GM12878 (cell line): ENCODE measurements around the gene CD83. TPM values are rescaled to one million over a fixed set of nuclear protein-coding genes. Genes with fewer than 3 reads are reported as not detected.
A peak's percentile ranks its signal among the peaks of the same experiment; 100 is the strongest.

Experiments used
- BCL11A ChIP-seq: IDR thresholded peaks from 2 replicates; pipeline ENCODE4 v1.6.1; 2011; ENCODE audit warnings: low read depth, low read length
- BRCA1 ChIP-seq: IDR thresholded peaks from 2 replicates; pipeline ENCODE4 v1.6.1; 2011; ENCODE audit warnings: low read depth, low read length, improper control_type of control experiment
- CBX5 ChIP-seq: sonication (generic); IDR thresholded peaks from 2 replicates; pipeline ENCODE4 v1.6.1; 2016; ENCODE audit warnings: low read depth, moderate library complexity, mild to moderate bottlenecking, inconsistent platforms
- CHD4 ChIP-seq: fragments of 200-600 bp; sonication (generic); IDR thresholded peaks from 2 replicates; pipeline ENCODE4 v1.6.1; 2016; ENCODE audit warnings: mild to moderate bottlenecking
- EP300 ChIP-seq, 2 experiments: fragments of 150-350 bp in 1 of 2; IDR thresholded peaks; 2 replicates each; pipeline ENCODE4 v1.6.1; 2011 to 2012; ENCODE audit warnings: low read depth in 2 of 2, low read length in 2 of 2, borderline replicate concordance in 1 of 2, improper control_type of control experiment in 1 of 2, inconsistent platforms in 1 of 2; ENCODE audit not compliant: control insufficient read depth in 1 of 2
- FOXK2 ChIP-seq: fragments of 450-650 bp; IDR thresholded peaks from 2 replicates; pipeline ENCODE4 v1.6.1; 2017; ENCODE audit warnings: mild to moderate bottlenecking, moderate library complexity
- FOXM1 ChIP-seq: IDR thresholded peaks from 2 replicates; pipeline ENCODE4 v1.6.1; 2012; ENCODE audit warnings: low read depth, mild to moderate bottlenecking, inconsistent platforms, low read length, moderate library complexity
- HDGF ChIP-seq: fragments of 450-650 bp; IDR thresholded peaks from 2 replicates; pipeline ENCODE4 v1.6.1; 2016; ENCODE audit warnings: antibody characterized with exemption
- HSF1 ChIP-seq: fragments of 150-350 bp; IDR thresholded peaks from 2 replicates; pipeline ENCODE4 v1.6.1; 2014; ENCODE audit warnings: mild to moderate bottlenecking, low read depth, low read length
- KAT2A ChIP-seq: conservative IDR thresholded peaks from 2 replicates; pipeline ENCODE4 v1.6.1; 2011; ENCODE audit warnings: low read depth, low read length; ENCODE audit not compliant: control insufficient read depth
- MEF2A ChIP-seq: IDR thresholded peaks from 2 replicates; pipeline ENCODE4 v1.6.1; 2011; ENCODE audit warnings: low read depth, mild to moderate bottlenecking, low read length, moderate library complexity; ENCODE audit not compliant: insufficient read depth
- MEF2B ChIP-seq: fragments of 450-650 bp; IDR thresholded peaks from 2 replicates; pipeline ENCODE4 v1.6.1; 2018; ENCODE audit warnings: mild to moderate bottlenecking, moderate library complexity; ENCODE audit not compliant: partially characterized antibody, poor library complexity, severe bottlenecking
- MYC ChIP-seq: IDR thresholded peaks from 2 replicates; pipeline ENCODE4 v1.6.1; 2011; ENCODE audit warnings: mild to moderate bottlenecking, low read length, moderate library complexity, inconsistent platforms; ENCODE audit not compliant: insufficient read depth, insufficient replicate concordance, insufficient read length, severe bottlenecking
- NR2C1 ChIP-seq: fragments of 450-650 bp; IDR thresholded peaks from 2 replicates; pipeline ENCODE4 v1.6.1; 2017; ENCODE audit warnings: antibody characterized with exemption, mild to moderate bottlenecking, moderate library complexity
- NR2F1 ChIP-seq: fragments of 450-650 bp; conservative IDR thresholded peaks from 2 replicates; pipeline ENCODE4 v1.6.1; 2017; ENCODE audit warnings: mild to moderate bottlenecking
- PRDM15 ChIP-seq: fragments of 450-650 bp; formaldehyde crosslinking; IDR thresholded peaks from 2 replicates; pipeline ENCODE4 v1.4.0; 2020; ENCODE audit warnings: mild to moderate bottlenecking, moderate library complexity
- SMAD5 ChIP-seq: IDR thresholded peaks from 2 replicates; pipeline ENCODE4 v1.6.1; 2016; ENCODE audit warnings: antibody characterized with exemption, low read depth
- SRF ChIP-seq, 2 experiments: IDR thresholded peaks; 2 replicates each; pipeline ENCODE4 v1.6.1; 2011; ENCODE audit warnings: low read depth in 2 of 2, low read length in 2 of 2, mild to moderate bottlenecking in 1 of 2, moderate library complexity in 1 of 2
- STAT3 ChIP-seq: IDR thresholded peaks from 2 replicates; pipeline ENCODE4 v1.6.1; 2011; ENCODE audit warnings: low read depth, low read length, improper control_type of control experiment
- TBL1XR1 ChIP-seq: IDR thresholded peaks from 2 replicates; pipeline ENCODE4 v1.6.1; 2012; ENCODE audit warnings: low read depth, low read length, improper control_type of control experiment
- polyA plus RNA-seq, 11 experiments: library from polyadenylated mRNA; depleted of rRNA in 4 of 11; unstranded in 6 of 11; stranded (reverse) in 5 of 11; fragments of >200 nt; fragmentation: Nextera tagmentation in 4 of 11; fragmentation: Illumina TruSeq in 1 of 11; extraction: Ambion mirVana in 4 of 11; extraction: Trizol in 1 of 11; gene quantifications; 1 replicate in 1 of 11; 2 replicates in 10 of 11; pipeline versions ENCODE4 v1.2.1 to v1.2.3, GENCODE V29; 2011 to 2016; ENCODE audit warnings: inconsistent platforms in 2 of 11, missing spikeins in 2 of 11, low read depth in 1 of 11
- total RNA-seq, 4 experiments: library from RNA; depleted of rRNA in 3 of 4; stranded (reverse); fragments of >200 nt in 3 of 4; fragmentation: Illumina TruSeq in 1 of 4; extraction: Trizol in 1 of 4; gene quantifications; 2 replicates each; pipeline versions ENCODE4 v1.2.1 to v1.2.3, GENCODE V29; 2013 to 2021
- TF ChIP-seq, protein P1 (sequence below): IDR thresholded peaks from 2 replicates; pipeline ENCODE4 v1.6.1; 2011; ENCODE audit warnings: borderline replicate concordance, low read depth, mild to moderate bottlenecking, moderate library complexity, low read length; ENCODE audit not compliant: insufficient read depth, poor library complexity, severe bottlenecking
- TF ChIP-seq, protein P2 (sequence below): fragments of 450-650 bp; IDR thresholded peaks from 2 replicates; pipeline ENCODE4 v1.6.1; 2014; ENCODE audit warnings: mild to moderate bottlenecking

Gene CD83
- total and polyA plus RNA-seq, 10 of the 15 experiments (the other 5 are each of a cell fraction or from before 2014, with no cell fraction given), result 76.1 to 174 (median 129) TPM

DNA sequence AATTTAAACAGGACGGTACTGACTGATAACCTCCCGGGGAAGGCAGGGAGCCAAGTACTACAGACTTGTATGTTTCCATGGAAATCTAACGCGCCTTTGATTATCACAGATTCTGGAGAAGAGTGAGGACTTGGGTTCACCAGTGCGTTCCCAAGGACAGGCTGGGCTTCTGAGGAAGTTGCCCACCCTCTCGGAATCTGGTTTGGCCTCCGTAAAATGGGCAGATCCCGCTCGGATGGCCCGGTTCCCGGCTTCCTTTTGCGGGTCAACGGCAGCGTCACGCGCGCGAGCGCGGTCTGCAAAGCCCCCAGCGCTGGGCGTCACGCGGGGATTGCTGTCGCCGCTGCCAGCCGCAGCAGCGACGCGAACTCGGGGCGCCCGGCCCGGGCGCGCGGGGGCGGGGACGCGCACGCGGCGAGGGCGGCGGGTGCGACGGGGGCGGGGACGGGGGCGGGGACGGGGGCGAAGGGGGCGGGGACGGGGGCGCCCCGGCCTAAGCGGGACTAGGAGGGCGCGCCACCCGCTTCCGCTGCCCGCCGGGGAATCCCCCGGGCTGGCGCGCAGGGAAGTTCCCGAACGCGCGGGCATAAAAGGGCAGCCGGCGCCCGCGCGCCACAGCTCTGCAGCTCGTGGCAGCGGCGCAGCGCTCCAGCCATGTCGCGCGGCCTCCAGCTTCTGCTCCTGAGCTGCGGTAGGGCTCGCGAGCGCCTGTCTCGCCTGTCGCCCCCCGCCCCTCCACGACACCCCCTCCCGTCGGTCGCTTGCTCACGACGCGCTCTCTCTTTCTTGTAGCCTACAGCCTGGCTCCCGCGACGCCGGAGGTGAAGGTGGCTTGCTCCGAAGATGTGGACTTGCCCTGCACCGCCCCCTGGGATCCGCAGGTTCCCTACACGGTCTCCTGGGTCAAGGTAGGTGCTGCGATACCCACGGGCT, at the start of gene CD83 (continued):
- 0 out of 2 replicates have a peak, but pooled peaks have one; percentile 32 for TF ChIP-seq PRDM15 (CRISPR knock-in tag)
- TF ChIP-seq MEF2A, result no peak
- TF ChIP-seq NR2F1, result peak; percentile 75
- no peak for TF ChIP-seq BCL11A
- no peak for TF ChIP-seq CBX5
- TF ChIP-seq, protein P1, sequence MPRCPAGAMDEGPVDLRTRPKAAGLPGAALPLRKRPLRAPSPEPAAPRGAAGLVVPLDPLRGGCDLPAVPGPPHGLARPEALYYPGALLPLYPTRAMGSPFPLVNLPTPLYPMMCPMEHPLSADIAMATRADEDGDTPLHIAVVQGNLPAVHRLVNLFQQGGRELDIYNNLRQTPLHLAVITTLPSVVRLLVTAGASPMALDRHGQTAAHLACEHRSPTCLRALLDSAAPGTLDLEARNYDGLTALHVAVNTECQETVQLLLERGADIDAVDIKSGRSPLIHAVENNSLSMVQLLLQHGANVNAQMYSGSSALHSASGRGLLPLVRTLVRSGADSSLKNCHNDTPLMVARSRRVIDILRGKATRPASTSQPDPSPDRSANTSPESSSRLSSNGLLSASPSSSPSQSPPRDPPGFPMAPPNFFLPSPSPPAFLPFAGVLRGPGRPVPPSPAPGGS, result peak; percentile 99
- no peak; the same call in 1 of the 2 replicates for TF ChIP-seq TBL1XR1
- TF ChIP-seq, protein P2, sequence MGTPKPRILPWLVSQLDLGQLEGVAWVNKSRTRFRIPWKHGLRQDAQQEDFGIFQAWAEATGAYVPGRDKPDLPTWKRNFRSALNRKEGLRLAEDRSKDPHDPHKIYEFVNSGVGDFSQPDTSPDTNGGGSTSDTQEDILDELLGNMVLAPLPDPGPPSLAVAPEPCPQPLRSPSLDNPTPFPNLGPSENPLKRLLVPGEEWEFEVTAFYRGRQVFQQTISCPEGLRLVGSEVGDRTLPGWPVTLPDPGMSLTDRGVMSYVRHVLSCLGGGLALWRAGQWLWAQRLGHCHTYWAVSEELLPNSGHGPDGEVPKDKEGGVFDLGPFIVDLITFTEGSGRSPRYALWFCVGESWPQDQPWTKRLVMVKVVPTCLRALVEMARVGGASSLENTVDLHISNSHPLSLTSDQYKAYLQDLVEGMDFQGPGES, result 0 out of 2 replicates have a peak, but pooled peaks have one; percentile 25
- no peak for TF ChIP-seq KAT2A
- peak; percentile 48 for TF ChIP-seq MYC
- peak in 1 of 2 experiments; percentile 42; a peak in 1 of 4 replicates for TF ChIP-seq EP300 (IDR thresholded peaks at IDR 0.05; ENCODE audit: borderline replicate concordance in 1 of 2, control insufficient read depth in 1 of 2, low read depth in 2 of 2, low read length in 2 of 2)
- TF ChIP-seq MEF2B, result peak; percentile 29
- TF ChIP-seq NR2C1, result no peak
- peak; percentile 88 for TF ChIP-seq SMAD5
- no peak for TF ChIP-seq HSF1
- no peak for TF ChIP-seq STAT3
- 0 out of 4 replicates have a peak, but pooled peaks of 1 of the 2 experiments have one; percentile 24 for TF ChIP-seq SRF (IDR thresholded peaks at IDR 0.05; ENCODE audit: low read depth in 2 of 2, low read length in 2 of 2)
- no peak for TF ChIP-seq HDGF
- TF ChIP-seq CHD4, result no peak
- no peak for TF ChIP-seq FOXK2
- TF ChIP-seq FOXM1, result no peak; the same call in 1 of the 2 replicates
- TF ChIP-seq BRCA1, result no peak
